ENCODE measurements around the gene UGT1A5.

The UGT1A5 gene

GRCh38 chr2:233799087-233799665 lies 86.5 kb downstream of the UGT1A5 start:
- Histone ChIP-seq H3K79me2 (ENCODE audit: control insufficient read depth, insufficient read depth, low read length, unreplicated experiment) (no peaks in the 10 kb centered on the region), H3K27ac (ENCODE audit: low read depth, low read length) (no peak overlapping the region), H3K4me3 (ENCODE audit: low read depth, low read length) (no peak overlapping the region), H2AFZ (ENCODE audit: low read length, unreplicated experiment) (no peak overlapping the region), H3K36me3 (ENCODE audit: insufficient read depth, low read length) (no peaks in the 10 kb centered on the region), H3K4me1 (ENCODE audit: control insufficient read depth, insufficient read depth, low read length, unreplicated experiment) (no peaks in the 10 kb centered on the region), H3K27me3 (ENCODE audit: insufficient read depth, low read length) (peaks cover 29% of the 10 kb centered on the region; the same call in 1 of the 2 replicates)

GRCh38 chr2:233799716-233800115 lies 87.0 kb downstream of the UGT1A5 start:
- H3K4me3 ChIP-seq (ENCODE audit: low read depth, low read length) = no peak overlapping the region
- no peak overlapping the region for H2AFZ ChIP-seq (ENCODE audit: low read length, unreplicated experiment)
- H3K79me2 ChIP-seq (ENCODE audit: control insufficient read depth, insufficient read depth, low read length, unreplicated experiment) = no peaks in the 10 kb centered on the region
- no peak overlapping the region for H3K27ac ChIP-seq (ENCODE audit: low read depth, low read length)
- H3K36me3 ChIP-seq (ENCODE audit: insufficient read depth, low read length) = no peaks in the 10 kb centered on the region
- no peaks in the 10 kb centered on the region for H3K4me1 ChIP-seq (ENCODE audit: control insufficient read depth, insufficient read depth, low read length, unreplicated experiment)
- peaks cover 34% of the 10 kb centered on the region; the same call in 1 of the 2 replicates for H3K27me3 ChIP-seq (ENCODE audit: insufficient read depth, low read length)

- Histone ChIP-seq H3K27me3 (ENCODE audit: insufficient read depth, low read length) (peaks cover 39% of the 10 kb centered on the region), H3K4me3 (ENCODE audit: low read depth, low read length) (no peak overlapping the region), H3K4me1 (ENCODE audit: control insufficient read depth, insufficient read depth, low read length, unreplicated experiment) (no peaks in the 10 kb centered on the region), H2AFZ (ENCODE audit: low read length, unreplicated experiment) (no peak overlapping the region), H3K79me2 (ENCODE audit: control insufficient read depth, insufficient read depth, low read length, unreplicated experiment) (no peaks in the 10 kb centered on the region), H3K36me3 (ENCODE audit: insufficient read depth, low read length) (no peaks in the 10 kb centered on the region), H3K27ac (ENCODE audit: low read depth, low read length) (no peak overlapping the region)
These were observed 87.5 kb downstream of the UGT1A5 start for GRCh38 chr2:233800208-233800607.

GRCh38 chr2:233801357-233802131 lies 88.8 kb downstream of the UGT1A5 start:
- H3K36me3 ChIP-seq (ENCODE audit: insufficient read depth, low read length) = no peaks in the 10 kb centered on the region
- no peak overlapping the region for H3K27ac ChIP-seq (ENCODE audit: low read depth, low read length)
- no peaks in the 10 kb centered on the region for H3K4me1 ChIP-seq (ENCODE audit: control insufficient read depth, insufficient read depth, low read length, unreplicated experiment)
- H3K27me3 ChIP-seq (ENCODE audit: insufficient read depth, low read length) = peaks cover 51% of the 10 kb centered on the region
- no peaks in the 10 kb centered on the region for H3K79me2 ChIP-seq (ENCODE audit: control insufficient read depth, insufficient read depth, low read length, unreplicated experiment)
- no peak overlapping the region for H3K4me3 ChIP-seq (ENCODE audit: low read depth, low read length)
- H2AFZ ChIP-seq (ENCODE audit: low read length, unreplicated experiment) = no peak overlapping the region

- no peak overlapping the region for H2AFZ ChIP-seq (ENCODE audit: low read length, unreplicated experiment)
- H3K27me3 ChIP-seq (ENCODE audit: insufficient read depth, low read length) = peaks cover 44% of the 10 kb centered on the region
- H3K4me1 ChIP-seq (ENCODE audit: control insufficient read depth, insufficient read depth, low read length, unreplicated experiment) = no peaks in the 10 kb centered on the region
- no peak overlapping the region for H3K27ac ChIP-seq (ENCODE audit: low read depth, low read length)
- H3K4me3 ChIP-seq (ENCODE audit: low read depth, low read length) = no peak overlapping the region
- no peaks in the 10 kb centered on the region for H3K36me3 ChIP-seq (ENCODE audit: insufficient read depth, low read length)
- no peaks in the 10 kb centered on the region for H3K79me2 ChIP-seq (ENCODE audit: control insufficient read depth, insufficient read depth, low read length, unreplicated experiment)
These were observed 89.6 kb downstream of the UGT1A5 start for GRCh38 chr2:233802132-233802815.

GRCh38 chr2:233803292-233803911 lies 90.7 kb downstream of the UGT1A5 start:
- Histone ChIP-seq H3K4me1 (ENCODE audit: control insufficient read depth, insufficient read depth, low read length, unreplicated experiment) (no peaks in the 10 kb centered on the region), H3K27ac (ENCODE audit: low read depth, low read length) (no peak overlapping the region), H3K79me2 (ENCODE audit: control insufficient read depth, insufficient read depth, low read length, unreplicated experiment) (no peaks in the 10 kb centered on the region), H2AFZ (ENCODE audit: low read length, unreplicated experiment) (no peak overlapping the region), H3K27me3 (ENCODE audit: insufficient read depth, low read length) (peaks cover 53% of the 10 kb centered on the region), H3K4me3 (ENCODE audit: low read depth, low read length) (no peak overlapping the region), H3K36me3 (ENCODE audit: insufficient read depth, low read length) (no peaks in the 10 kb centered on the region)

GRCh38 chr2:233803994-233804393 lies 91.3 kb downstream of the UGT1A5 start:
- Histone ChIP-seq H3K27me3 (ENCODE audit: insufficient read depth, low read length) (peaks cover 59% of the 10 kb centered on the region), H3K79me2 (ENCODE audit: control insufficient read depth, insufficient read depth, low read length, unreplicated experiment) (no peaks in the 10 kb centered on the region), H3K27ac (ENCODE audit: low read depth, low read length) (no peak overlapping the region), H3K36me3 (ENCODE audit: insufficient read depth, low read length) (no peaks in the 10 kb centered on the region), H3K4me3 (ENCODE audit: low read depth, low read length) (no peak overlapping the region), H2AFZ (ENCODE audit: low read length, unreplicated experiment) (no peak overlapping the region), H3K4me1 (ENCODE audit: control insufficient read depth, insufficient read depth, low read length, unreplicated experiment) (no peaks in the 10 kb centered on the region)

- no peak overlapping the region for H3K27ac ChIP-seq (ENCODE audit: low read depth, low read length)
- H3K4me3 ChIP-seq (ENCODE audit: low read depth, low read length) = no peak overlapping the region
- H2AFZ ChIP-seq (ENCODE audit: low read length, unreplicated experiment) = no peak overlapping the region
- no peaks in the 10 kb centered on the region for H3K4me1 ChIP-seq (ENCODE audit: control insufficient read depth, insufficient read depth, low read length, unreplicated experiment)
- peaks cover 76% of the 10 kb centered on the region for H3K27me3 ChIP-seq (ENCODE audit: insufficient read depth, low read length)
- H3K79me2 ChIP-seq (ENCODE audit: control insufficient read depth, insufficient read depth, low read length, unreplicated experiment) = no peaks in the 10 kb centered on the region
- H3K36me3 ChIP-seq (ENCODE audit: insufficient read depth, low read length) = no peaks in the 10 kb centered on the region
These were observed 94.6 kb downstream of the UGT1A5 start for GRCh38 chr2:233807215-233807865.

- H3K4me1 ChIP-seq (ENCODE audit: control insufficient read depth, insufficient read depth, low read length, unreplicated experiment) = no peaks in the 10 kb centered on the region
- H3K79me2 ChIP-seq (ENCODE audit: control insufficient read depth, insufficient read depth, low read length, unreplicated experiment) = no peaks in the 10 kb centered on the region
- no peak overlapping the region for H3K27ac ChIP-seq (ENCODE audit: low read depth, low read length)
- no peak overlapping the region for H2AFZ ChIP-seq (ENCODE audit: low read length, unreplicated experiment)
- no peak overlapping the region for H3K4me3 ChIP-seq (ENCODE audit: low read depth, low read length)
- peaks cover 79% of the 10 kb centered on the region for H3K27me3 ChIP-seq (ENCODE audit: insufficient read depth, low read length)
- H3K36me3 ChIP-seq (ENCODE audit: insufficient read depth, low read length) = no peaks in the 10 kb centered on the region
These were observed 95.5 kb downstream of the UGT1A5 start for GRCh38 chr2:233807966-233808935.
